Smooth muscle cell (in vitro differentiated cells): Measurements from ENCODE around the gene PDK3. TPM values are rescaled to one million over a fixed set of nuclear protein-coding genes. Genes with fewer than 3 reads are reported as not detected.

Experiments used
- DNase-seq: peaks from one replicate; lab custom pipeline; 2025; ENCODE audit not compliant: unreplicated experiment; lab: John Stamatoyannopoulos, UW
- H2AFZ ChIP-seq: fragments of 200-600 bp; sonication (generic); 2 replicates; pipeline ENCODE4 v1.6.0; 2016; ENCODE audit warnings: antibody characterized with exemption, low read depth, mild to moderate bottlenecking
- H3F3A ChIP-seq: fragments of 200-600 bp; sonication (generic); 2 replicates; pipeline ENCODE4 v1.6.0; 2017; ENCODE audit warnings: antibody characterized with exemption, low read depth
- H3K27ac ChIP-seq: fragments of 200-600 bp; sonication (generic); 2 replicates; pipeline ENCODE4 v1.5.1; 2016; ENCODE audit warnings: low read depth, mild to moderate bottlenecking
- H3K27me3 ChIP-seq: fragments of 200-600 bp; sonication (generic); 2 replicates; pipeline ENCODE4 v1.6.1; 2016; ENCODE audit warnings: low read depth, mild to moderate bottlenecking
- H3K36me3 ChIP-seq: fragments of 200-600 bp; sonication (generic); 2 replicates; pipeline ENCODE4 v1.5.1; 2016; ENCODE audit warnings: low read depth
- H3K4me1 ChIP-seq: fragments of 200-600 bp; sonication (generic); 2 replicates; pipeline ENCODE4 v1.5.1; 2016; ENCODE audit warnings: low read depth
- H3K4me2 ChIP-seq: fragments of 200-600 bp; sonication (generic); 2 replicates; pipeline ENCODE4 v1.6.0; 2016; ENCODE audit warnings: mild to moderate bottlenecking
- H3K4me3 ChIP-seq: fragments of 200-600 bp; sonication (generic); 2 replicates; pipeline ENCODE4 v1.5.1; 2016; ENCODE audit warnings: mild to moderate bottlenecking
- H3K79me2 ChIP-seq: fragments of 200-600 bp; sonication (generic); 2 replicates; pipeline ENCODE4 v1.6.0; 2016; ENCODE audit warnings: low read depth, mild to moderate bottlenecking
- H3K9ac ChIP-seq: fragments of 200-600 bp; sonication (generic); 2 replicates; pipeline ENCODE4 v1.6.0; 2016; ENCODE audit warnings: low read depth
- H3K9me3 ChIP-seq: fragments of 200-600 bp; sonication (generic); replicated peaks from 2 replicates; pipeline ENCODE4 v1.5.1; 2016; ENCODE audit warnings: low read depth
- H4K20me1 ChIP-seq: fragments of 200-600 bp; sonication (generic); 2 replicates; pipeline ENCODE4 v1.6.0; 2016; ENCODE audit warnings: low read depth
- WGBS: methylation state at CpG from one replicate; pipeline ENCODE4 v1.1.7; 2016; ENCODE audit warnings: low lambda C conversion rate; 5-methylcytosine and 5-hydroxymethylcytosine counted together
- polyA plus RNA-seq: library from polyadenylated mRNA; unstranded; fragments of >200 nt; fragmentation: Nextera tagmentation; extraction: Ambion mirVana; gene quantifications from 2 replicates; pipeline ENCODE4 v1.2.1, GENCODE V29; 2016
- total RNA-seq: library from RNA; depleted of rRNA; stranded (reverse); fragments of >200 nt; gene quantifications from 2 replicates; pipeline ENCODE4 v1.2.3, GENCODE V29; 2014
- TF ChIP-seq, protein P1 (sequence below): fragments of 200-600 bp; sonication (generic); IDR thresholded peaks from 2 replicates; pipeline ENCODE4 v1.5.1; 2017; ENCODE audit warnings: borderline replicate concordance, mild to moderate bottlenecking, antibody characterized with exemption; ENCODE audit not compliant: insufficient read depth, poor library complexity, severe bottlenecking

The PDK3 gene
- total and polyA plus RNA-seq, 2 experiments from 2014 or later = 27.1 to 30.7 TPM

DNA sequence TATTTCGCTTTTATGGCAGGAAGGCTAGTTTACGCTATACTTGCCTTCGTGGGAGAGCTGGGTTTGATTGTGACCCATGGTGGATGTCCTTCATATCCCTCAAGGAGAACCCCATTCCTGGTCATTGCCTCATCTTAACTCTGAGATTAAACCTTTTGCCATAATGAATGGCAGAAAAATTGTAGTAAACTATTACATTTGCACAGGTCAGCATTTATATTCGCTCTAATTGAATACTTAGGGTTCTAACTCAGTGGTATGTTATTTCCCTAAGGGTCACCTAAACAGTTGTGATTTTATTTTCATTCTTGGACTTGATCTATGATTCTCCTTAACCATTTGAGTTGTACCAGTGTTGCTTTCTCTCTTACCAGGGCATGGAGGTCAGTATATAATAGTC is 13.4 kb downstream of the PDK3 start:
- Histone ChIP-seq H3K9me3 (no peaks in the 10 kb centered on the region), H3K4me1 (no peaks in the 10 kb centered on the region), H3K9ac (no peak overlapping the region), H3K4me3 (no peak overlapping the region), H3K4me2 (no peak overlapping the region), H2AFZ (no peak overlapping the region), H3K27me3 (no peaks in the 10 kb centered on the region), H3K27ac (no peak overlapping the region), H4K20me1 (peaks cover 49% of the 10 kb centered on the region), H3K36me3 (no peaks in the 10 kb centered on the region), H3F3A (no peaks in the 10 kb centered on the region), H3K79me2 (peaks cover 22% of the 10 kb centered on the region)
- WGBS = 95% methylated on average over 4 of the region's 4 CpGs
- no peak for DNase-seq
- TF ChIP-seq, protein P1, sequence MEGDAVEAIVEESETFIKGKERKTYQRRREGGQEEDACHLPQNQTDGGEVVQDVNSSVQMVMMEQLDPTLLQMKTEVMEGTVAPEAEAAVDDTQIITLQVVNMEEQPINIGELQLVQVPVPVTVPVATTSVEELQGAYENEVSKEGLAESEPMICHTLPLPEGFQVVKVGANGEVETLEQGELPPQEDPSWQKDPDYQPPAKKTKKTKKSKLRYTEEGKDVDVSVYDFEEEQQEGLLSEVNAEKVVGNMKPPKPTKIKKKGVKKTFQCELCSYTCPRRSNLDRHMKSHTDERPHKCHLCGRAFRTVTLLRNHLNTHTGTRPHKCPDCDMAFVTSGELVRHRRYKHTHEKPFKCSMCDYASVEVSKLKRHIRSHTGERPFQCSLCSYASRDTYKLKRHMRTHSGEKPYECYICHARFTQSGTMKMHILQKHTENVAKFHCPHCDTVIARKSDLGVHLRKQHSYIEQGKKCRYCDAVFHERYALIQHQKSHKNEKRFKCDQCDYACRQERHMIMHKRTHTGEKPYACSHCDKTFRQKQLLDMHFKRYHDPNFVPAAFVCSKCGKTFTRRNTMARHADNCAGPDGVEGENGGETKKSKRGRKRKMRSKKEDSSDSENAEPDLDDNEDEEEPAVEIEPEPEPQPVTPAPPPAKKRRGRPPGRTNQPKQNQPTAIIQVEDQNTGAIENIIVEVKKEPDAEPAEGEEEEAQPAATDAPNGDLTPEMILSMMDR = no peak

DNA sequence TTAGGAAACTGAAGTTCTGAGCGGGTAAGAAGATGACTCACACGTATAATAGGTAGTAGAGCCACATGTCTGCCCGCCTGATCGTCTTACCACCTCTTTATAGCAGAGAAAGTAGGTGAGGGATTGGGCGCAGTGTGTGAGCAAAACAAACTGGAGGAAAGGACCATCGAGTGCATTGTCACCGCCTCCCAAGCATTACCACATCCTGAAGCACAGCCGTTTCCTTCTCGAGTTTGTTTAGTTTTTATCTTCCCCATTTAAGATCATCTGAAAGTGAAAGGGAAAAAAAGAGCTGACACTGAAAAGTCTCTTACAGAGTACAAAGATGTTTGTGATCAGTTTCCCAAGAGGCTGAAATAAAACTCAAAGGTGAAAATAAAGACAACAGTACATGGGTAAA is 14.8 kb downstream of the PDK3 start:
- no peak overlapping the region for H3K9ac ChIP-seq
- no peak overlapping the region for H3K27ac ChIP-seq
- 76% methylated on average over 9 of the region's 9 CpGs for WGBS
- no peak overlapping the region for H3K4me2 ChIP-seq
- H4K20me1 ChIP-seq = peaks cover 37% of the 10 kb centered on the region
- TF ChIP-seq, protein P1 = no peak
- peaks cover 17% of the 10 kb centered on the region for H3K79me2 ChIP-seq
- no peak for DNase-seq
- no peaks in the 10 kb centered on the region for H3F3A ChIP-seq
- H3K4me1 ChIP-seq = no peaks in the 10 kb centered on the region
- H2AFZ ChIP-seq = no peak overlapping the region
- no peaks in the 10 kb centered on the region for H3K36me3 ChIP-seq
- no peaks in the 10 kb centered on the region for H3K9me3 ChIP-seq
- no peaks in the 10 kb centered on the region for H3K27me3 ChIP-seq
- no peak overlapping the region for H3K4me3 ChIP-seq

DNA sequence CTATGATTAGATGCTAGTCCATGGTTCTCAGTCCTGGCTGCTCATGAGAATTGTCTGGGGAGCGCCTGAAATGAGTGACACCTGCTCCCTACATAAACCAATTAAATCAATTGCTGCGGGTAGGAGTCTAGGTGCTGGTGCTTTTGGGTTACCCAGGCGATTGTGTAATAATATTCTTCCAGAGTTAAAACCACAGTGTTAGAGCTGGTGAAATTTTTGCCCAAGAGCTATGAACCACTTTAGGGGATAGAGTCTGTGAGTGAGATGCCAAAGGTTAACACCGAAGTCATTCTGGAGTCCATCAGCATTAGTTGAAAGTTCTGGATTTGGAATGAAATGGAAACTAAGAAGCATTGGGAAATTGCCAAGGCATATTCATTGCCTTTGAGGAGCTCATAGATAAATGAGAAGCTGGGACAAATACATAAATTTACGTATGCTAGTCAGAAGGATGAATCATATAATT is 15.3 kb downstream of the PDK3 start:
- DNase-seq = no peak
- Histone ChIP-seq H3K27me3 (no peaks in the 10 kb centered on the region), H3K4me3 (no peak overlapping the region), H3K79me2 (peaks cover 17% of the 10 kb centered on the region), H3K36me3 (no peaks in the 10 kb centered on the region), H3K4me2 (no peak overlapping the region), H3K9me3 (no peaks in the 10 kb centered on the region), H3K9ac (no peak overlapping the region), H2AFZ (no peak overlapping the region), H3F3A (no peaks in the 10 kb centered on the region), H4K20me1 (peaks cover 33% of the 10 kb centered on the region), H3K27ac (no peak overlapping the region), H3K4me1 (no peaks in the 10 kb centered on the region)
- WGBS = 92% methylated on average over 5 of the region's 5 CpGs
- TF ChIP-seq, protein P1 = no peak

DNA sequence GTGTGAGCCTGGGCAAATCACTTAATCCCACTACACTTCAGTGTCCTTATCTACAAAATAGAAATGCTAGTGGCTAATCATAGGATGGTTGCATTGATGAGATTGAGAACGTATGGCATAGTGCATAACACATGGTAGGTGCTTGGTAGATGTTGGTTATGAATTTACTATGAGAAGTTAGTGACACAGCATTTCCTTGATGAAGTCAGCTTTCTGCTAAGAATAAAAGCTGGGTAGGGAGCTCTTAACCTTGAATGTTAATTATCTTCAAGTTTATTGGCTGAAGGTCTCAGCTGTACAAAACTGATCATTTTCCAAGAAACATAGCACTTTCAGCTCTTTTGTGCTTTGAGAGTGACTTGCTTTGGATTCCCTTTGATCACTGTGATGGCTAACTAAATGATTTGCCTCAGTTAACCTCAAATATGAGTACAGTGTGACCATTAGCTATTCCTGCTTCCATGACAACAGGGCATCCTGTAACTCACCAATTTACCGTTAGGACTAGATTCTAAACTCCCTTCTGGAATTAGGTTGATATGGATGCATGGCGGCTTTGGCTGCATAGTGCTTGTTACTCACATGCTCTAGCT is 17.8 kb downstream of the PDK3 start:
- TF ChIP-seq, protein P1 = no peak
- no peaks in the 10 kb centered on the region for H3K4me1 ChIP-seq
- no peak overlapping the region for H3K9ac ChIP-seq
- H2AFZ ChIP-seq = no peak overlapping the region
- no peak overlapping the region for H3K27ac ChIP-seq
- no peak overlapping the region for H3K4me2 ChIP-seq
- H3F3A ChIP-seq = no peaks in the 10 kb centered on the region
- no peaks in the 10 kb centered on the region for H3K27me3 ChIP-seq
- peaks cover 26% of the 10 kb centered on the region for H4K20me1 ChIP-seq
- H3K79me2 ChIP-seq = peaks cover 10% of the 10 kb centered on the region
- no peak overlapping the region for H3K4me3 ChIP-seq
- H3K36me3 ChIP-seq = no peaks in the 10 kb centered on the region
- no peaks in the 10 kb centered on the region for H3K9me3 ChIP-seq
- no peak for DNase-seq
- WGBS = 86% methylated on average over 3 of the region's 3 CpGs
